ENCODE data around the gene HMG20B.

The HMG20B gene

DNA sequence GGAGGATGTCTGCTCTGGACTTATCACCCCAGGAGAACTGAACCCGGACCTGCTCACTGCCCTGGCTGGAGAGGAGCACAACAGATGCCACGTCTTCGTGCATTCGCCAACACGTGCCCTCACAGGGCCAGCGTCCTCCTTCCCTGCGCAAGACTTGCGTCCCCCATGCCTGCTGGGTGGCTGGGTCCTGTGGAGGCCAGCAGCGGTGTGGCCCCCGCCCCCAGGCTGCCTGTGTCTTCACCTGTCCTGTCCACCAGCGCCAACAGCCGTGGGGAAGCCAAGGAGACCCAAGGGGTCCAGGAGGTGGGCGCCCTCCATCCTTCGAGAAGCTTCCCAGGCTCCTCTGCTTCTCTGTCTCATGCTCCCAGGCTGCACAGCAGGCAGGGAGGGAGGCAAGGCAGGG, 37.2 kb upstream of the HMG20B start:
- Histone ChIP-seq H3K36me3 (peaks cover 88% of the 10 kb centered on the region), H3K4me1 (ENCODE audit: control insufficient read depth in 1 of 2, insufficient read depth in 1 of 2, low read depth in 1 of 2, low read length in 1 of 2) (peaks cover 4 to 5% of the 10 kb centered on the region in 2 experiments), H3K27me3 (no peaks in the 10 kb centered on the region), H3K4me3 (ENCODE audit: low read depth in 1 of 2, low read length in 1 of 2) (no peak overlapping the region), H3K9me3 (no peaks in the 10 kb centered on the region), H3K27ac (no peak overlapping the region)
- TF ChIP-seq, protein P1, sequence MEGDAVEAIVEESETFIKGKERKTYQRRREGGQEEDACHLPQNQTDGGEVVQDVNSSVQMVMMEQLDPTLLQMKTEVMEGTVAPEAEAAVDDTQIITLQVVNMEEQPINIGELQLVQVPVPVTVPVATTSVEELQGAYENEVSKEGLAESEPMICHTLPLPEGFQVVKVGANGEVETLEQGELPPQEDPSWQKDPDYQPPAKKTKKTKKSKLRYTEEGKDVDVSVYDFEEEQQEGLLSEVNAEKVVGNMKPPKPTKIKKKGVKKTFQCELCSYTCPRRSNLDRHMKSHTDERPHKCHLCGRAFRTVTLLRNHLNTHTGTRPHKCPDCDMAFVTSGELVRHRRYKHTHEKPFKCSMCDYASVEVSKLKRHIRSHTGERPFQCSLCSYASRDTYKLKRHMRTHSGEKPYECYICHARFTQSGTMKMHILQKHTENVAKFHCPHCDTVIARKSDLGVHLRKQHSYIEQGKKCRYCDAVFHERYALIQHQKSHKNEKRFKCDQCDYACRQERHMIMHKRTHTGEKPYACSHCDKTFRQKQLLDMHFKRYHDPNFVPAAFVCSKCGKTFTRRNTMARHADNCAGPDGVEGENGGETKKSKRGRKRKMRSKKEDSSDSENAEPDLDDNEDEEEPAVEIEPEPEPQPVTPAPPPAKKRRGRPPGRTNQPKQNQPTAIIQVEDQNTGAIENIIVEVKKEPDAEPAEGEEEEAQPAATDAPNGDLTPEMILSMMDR (IDR thresholded peaks at IDR 0.05) = no peak

GRCh38 chr19:3535981-3536380, 36.8 kb upstream of the HMG20B start:
- H3K36me3 ChIP-seq = peaks cover 84% of the 10 kb centered on the region
- TF ChIP-seq, protein P1 (IDR thresholded peaks at IDR 0.05) = no peak
- no peaks in the 10 kb centered on the region for H3K9me3 ChIP-seq
- no peaks in the 10 kb centered on the region for H3K27me3 ChIP-seq
- peaks cover 4 to 5% of the 10 kb centered on the region in 2 experiments for H3K4me1 ChIP-seq (ENCODE audit: control insufficient read depth in 1 of 2, insufficient read depth in 1 of 2, low read depth in 1 of 2, low read length in 1 of 2)
- H3K4me3 ChIP-seq (ENCODE audit: low read depth in 1 of 2, low read length in 1 of 2) = no peak overlapping the region
- H3K27ac ChIP-seq = no peak overlapping the region

DNA sequence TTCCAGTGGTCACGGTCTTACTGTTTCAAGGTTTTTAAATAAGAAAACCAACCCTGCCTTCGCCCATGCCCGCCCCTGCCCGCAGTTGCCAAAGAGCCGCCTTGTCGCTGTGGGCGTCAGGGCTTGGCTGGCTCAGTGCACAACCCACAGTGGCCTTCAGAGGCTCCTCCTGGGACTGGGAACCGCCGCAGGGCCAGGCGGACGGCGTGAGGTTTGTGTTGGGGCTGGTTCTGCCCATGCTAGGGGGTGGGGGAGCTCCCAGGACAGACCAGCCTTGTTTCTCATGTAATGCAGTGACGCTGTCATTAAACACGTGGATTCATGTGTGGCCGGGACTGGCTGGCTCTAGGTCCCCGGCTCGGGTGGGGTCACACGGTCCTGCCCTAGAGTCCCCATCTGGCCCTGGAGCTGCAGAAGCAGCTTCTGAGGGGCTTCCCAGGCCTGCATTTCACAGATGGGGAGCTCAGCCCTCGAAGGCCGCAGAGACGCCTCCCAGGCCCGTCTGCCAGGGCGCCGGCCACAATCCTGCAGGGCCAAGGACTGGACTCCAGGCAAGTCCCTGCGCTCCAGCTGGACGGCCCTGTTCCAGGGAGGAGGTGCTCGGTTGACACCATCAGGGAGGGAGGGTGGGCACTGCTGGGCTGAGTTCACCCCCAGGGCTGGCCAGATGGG, 36.2 kb upstream of the HMG20B start:
- Histone ChIP-seq H3K27ac (no peak overlapping the region), H3K27me3 (no peaks in the 10 kb centered on the region), H3K9me3 (no peaks in the 10 kb centered on the region), H3K4me3 (ENCODE audit: low read depth in 1 of 2, low read length in 1 of 2) (no peak overlapping the region), H3K4me1 (ENCODE audit: control insufficient read depth in 1 of 2, insufficient read depth in 1 of 2, low read depth in 1 of 2, low read length in 1 of 2) (peaks cover 4 to 5% of the 10 kb centered on the region in 2 experiments), H3K36me3 (peaks cover 78% of the 10 kb centered on the region)
- TF ChIP-seq, protein P1 (IDR thresholded peaks at IDR 0.05) = no peak

DNA sequence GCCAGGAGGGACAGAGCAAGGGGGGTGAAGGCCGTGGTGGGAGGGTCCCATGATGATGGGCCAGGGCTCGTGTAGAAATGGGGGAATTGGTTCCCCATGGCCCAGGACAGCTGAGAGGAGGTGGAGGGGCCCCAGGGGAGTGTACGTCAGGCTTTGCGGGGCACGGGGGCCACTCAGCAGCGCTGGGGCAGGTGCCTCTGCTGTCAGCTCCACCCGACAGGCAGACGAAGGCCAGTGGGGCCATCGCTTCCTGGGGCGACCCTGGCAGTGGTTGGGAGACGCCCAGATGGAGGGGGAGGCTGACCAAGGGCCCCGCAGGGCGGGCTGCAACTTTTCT, 35.7 kb upstream of the HMG20B start:
- Histone ChIP-seq H3K4me3 (ENCODE audit: low read depth in 1 of 2, low read length in 1 of 2) (no peak overlapping the region), H3K27ac (peak overlapping the region; percentile 50), H3K9me3 (no peaks in the 10 kb centered on the region), H3K27me3 (no peaks in the 10 kb centered on the region), H3K36me3 (peaks cover 73% of the 10 kb centered on the region), H3K4me1 (ENCODE audit: control insufficient read depth in 1 of 2, insufficient read depth in 1 of 2, low read depth in 1 of 2, low read length in 1 of 2) (peaks cover 4 to 5% of the 10 kb centered on the region in 2 experiments)
- TF ChIP-seq, protein P1 (IDR thresholded peaks at IDR 0.05) = no peak

- peaks cover 68% of the 10 kb centered on the region for H3K36me3 ChIP-seq
- no peaks in the 10 kb centered on the region for H3K9me3 ChIP-seq
- no peaks in the 10 kb centered on the region for H3K27me3 ChIP-seq
- peaks cover 4 to 5% of the 10 kb centered on the region in 2 experiments for H3K4me1 ChIP-seq (ENCODE audit: control insufficient read depth in 1 of 2, insufficient read depth in 1 of 2, low read depth in 1 of 2, low read length in 1 of 2)
- H3K4me3 ChIP-seq (ENCODE audit: low read depth in 1 of 2, low read length in 1 of 2) = no peak overlapping the region
- H3K27ac ChIP-seq = peak overlapping the region; percentile 50
- TF ChIP-seq, protein P1 (IDR thresholded peaks at IDR 0.05) = no peak
These were observed 35.1 kb upstream of the HMG20B start for GRCh38 chr19:3537438-3538240.

All from neutrophil (primary cell).